Esophagus mucosa (tissue), 1 donor: Measurements from ENCODE around the gene NIFK. TPM values are rescaled to one million over a fixed set of nuclear protein-coding genes. Genes with fewer than 3 reads are reported as not detected.
"Not testable (repeated sequence)": the region's sequence is repeated elsewhere in the genome, so short reads cannot be mapped to it uniquely, and the experiment has no call there.

Experiments
- ATAC-seq: fragments of 200-7000 bp; cut with Tn5 transposase; one replicate; pipeline ENCODE4 v1.9.1; 2020
- total RNA-seq: library from RNA; stranded (reverse); gene quantifications from one replicate; pipeline ENCODE4 v1.2.4, GENCODE V29; 2023
- donor health status: DM: yes; HTN: yes; CAD: no.

The NIFK gene
- 54.8 TPM for total RNA-seq

- ATAC-seq = peak; percentile 99
Measured at GRCh38 chr2:121736462-121737336, at the start of gene NIFK. Gene NIFK, minus strand, starts transcription at chr2:121736875. Its CDS starts 25 bp downstream, at chr2:121736850.

- ATAC-seq = no peak
Measured at GRCh38 chr2:121783180-121783579, 46.5 kb upstream of the NIFK start.

- no peak for ATAC-seq
Measured at GRCh38 chr2:121778741-121779487, 42.2 kb upstream of the NIFK start.

- ATAC-seq = peak; percentile 67
Measured at GRCh38 chr2:121777699-121778058, 41.0 kb upstream of the NIFK start.

- ATAC-seq = peak; percentile 11
Measured at GRCh38 chr2:121776885-121777698, 40.4 kb upstream of the NIFK start.

GRCh38 chr2:121776361-121776760 lies 39.7 kb upstream of the NIFK start:
- ATAC-seq = peak; percentile 51

- ATAC-seq = no peak
Measured at GRCh38 chr2:121774235-121774634, 37.6 kb upstream of the NIFK start.

GRCh38 chr2:121771976-121772742 lies 35.5 kb upstream of the NIFK start:
- no peak for ATAC-seq

- no peak for ATAC-seq
Measured at GRCh38 chr2:121768143-121768755, 31.6 kb upstream of the NIFK start.

GRCh38 chr2:121766624-121767023 lies 29.9 kb upstream of the NIFK start:
- ATAC-seq = no peak

- no peak for ATAC-seq
Measured at GRCh38 chr2:121764681-121765228, 28.1 kb upstream of the NIFK start.

GRCh38 chr2:121755237-121756111 lies 18.8 kb upstream of the NIFK start, which contains the start of gene TSN:
Gene TSN, plus strand, starts transcription at chr2:121755651. Its CDS starts 129 bp downstream, at chr2:121755780.
- ATAC-seq = peak; percentile 100

- ATAC-seq = no peak
Measured at GRCh38 chr2:121754851-121755236, 18.2 kb upstream of the NIFK start.

- no peak for ATAC-seq
Measured at GRCh38 chr2:121748202-121748601, 11.5 kb upstream of the NIFK start.

- ATAC-seq = no peak
Measured at GRCh38 chr2:121746071-121746578, 9.4 kb upstream of the NIFK start.

- ATAC-seq = no peak
Measured at GRCh38 chr2:121741450-121741849, 4.8 kb upstream of the NIFK start.

GRCh38 chr2:121740973-121741372 lies 4.3 kb upstream of the NIFK start:
- ATAC-seq = no peak

- no peak for ATAC-seq
Measured at GRCh38 chr2:121736140-121736461, 574 bp downstream of the NIFK start.

GRCh38 chr2:121735518-121736074 lies 1.1 kb downstream of the NIFK start:
- no peak for ATAC-seq

- not testable (repeated sequence) for ATAC-seq
Measured at GRCh38 chr2:121734544-121734943, 2.1 kb downstream of the NIFK start.
